GM12872 (cell line): ENCODE results near the gene HSPB1.

ENCODE experiments used
- TF ChIP-seq, protein P1 (sequence below): IDR thresholded peaks from 3 replicates; pipeline ENCODE4 v1.5.1; 2011; ENCODE audit warnings: low read depth, mild to moderate bottlenecking, low read length, moderate library complexity; ENCODE audit not compliant: insufficient read depth

The HSPB1 gene

DNA sequence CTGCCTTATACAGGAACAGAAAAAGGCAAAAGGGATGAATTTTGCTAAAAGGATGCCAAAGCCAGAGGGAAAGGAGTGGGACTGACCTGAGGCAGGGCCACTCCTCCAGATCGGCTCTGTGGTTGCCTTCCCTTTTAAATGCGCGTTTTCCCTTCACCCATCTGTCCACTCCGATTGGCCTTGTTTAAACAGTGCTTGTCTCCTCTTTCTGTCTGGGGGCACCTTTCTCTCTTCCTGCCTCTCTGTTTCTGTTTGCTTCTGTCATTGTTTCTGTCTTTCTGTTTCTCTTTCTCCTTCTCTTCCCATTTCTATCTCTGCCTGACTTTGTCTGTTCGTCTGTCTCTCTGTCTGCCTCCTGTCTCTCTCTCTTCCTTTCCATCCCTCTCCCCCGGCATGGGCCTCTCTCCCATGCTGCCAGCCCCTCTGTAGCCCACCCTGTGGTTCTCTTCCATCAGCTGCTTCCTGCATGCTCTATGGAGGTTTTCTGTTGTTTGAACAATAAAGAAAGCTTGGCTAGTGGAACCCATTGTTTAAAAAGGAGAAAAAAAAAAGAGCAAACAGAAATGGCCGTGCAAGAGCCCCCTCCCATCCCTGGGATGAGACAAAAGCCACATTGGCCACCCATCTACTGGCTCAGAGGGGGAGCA lies 29.5 kb upstream of the HSPB1 start:
- TF ChIP-seq, protein P1, sequence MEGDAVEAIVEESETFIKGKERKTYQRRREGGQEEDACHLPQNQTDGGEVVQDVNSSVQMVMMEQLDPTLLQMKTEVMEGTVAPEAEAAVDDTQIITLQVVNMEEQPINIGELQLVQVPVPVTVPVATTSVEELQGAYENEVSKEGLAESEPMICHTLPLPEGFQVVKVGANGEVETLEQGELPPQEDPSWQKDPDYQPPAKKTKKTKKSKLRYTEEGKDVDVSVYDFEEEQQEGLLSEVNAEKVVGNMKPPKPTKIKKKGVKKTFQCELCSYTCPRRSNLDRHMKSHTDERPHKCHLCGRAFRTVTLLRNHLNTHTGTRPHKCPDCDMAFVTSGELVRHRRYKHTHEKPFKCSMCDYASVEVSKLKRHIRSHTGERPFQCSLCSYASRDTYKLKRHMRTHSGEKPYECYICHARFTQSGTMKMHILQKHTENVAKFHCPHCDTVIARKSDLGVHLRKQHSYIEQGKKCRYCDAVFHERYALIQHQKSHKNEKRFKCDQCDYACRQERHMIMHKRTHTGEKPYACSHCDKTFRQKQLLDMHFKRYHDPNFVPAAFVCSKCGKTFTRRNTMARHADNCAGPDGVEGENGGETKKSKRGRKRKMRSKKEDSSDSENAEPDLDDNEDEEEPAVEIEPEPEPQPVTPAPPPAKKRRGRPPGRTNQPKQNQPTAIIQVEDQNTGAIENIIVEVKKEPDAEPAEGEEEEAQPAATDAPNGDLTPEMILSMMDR, result no peak

- TF ChIP-seq, protein P1, result no peak
Measured at GRCh38 chr7:76273503-76273902, 29.0 kb upstream of the HSPB1 start.

GRCh38 chr7:76278540-76278939 lies 23.9 kb upstream of the HSPB1 start:
- TF ChIP-seq, protein P1, result no peak

- TF ChIP-seq, protein P1, result no peak
Measured at GRCh38 chr7:76280408-76280807, 22.1 kb upstream of the HSPB1 start.

DNA sequence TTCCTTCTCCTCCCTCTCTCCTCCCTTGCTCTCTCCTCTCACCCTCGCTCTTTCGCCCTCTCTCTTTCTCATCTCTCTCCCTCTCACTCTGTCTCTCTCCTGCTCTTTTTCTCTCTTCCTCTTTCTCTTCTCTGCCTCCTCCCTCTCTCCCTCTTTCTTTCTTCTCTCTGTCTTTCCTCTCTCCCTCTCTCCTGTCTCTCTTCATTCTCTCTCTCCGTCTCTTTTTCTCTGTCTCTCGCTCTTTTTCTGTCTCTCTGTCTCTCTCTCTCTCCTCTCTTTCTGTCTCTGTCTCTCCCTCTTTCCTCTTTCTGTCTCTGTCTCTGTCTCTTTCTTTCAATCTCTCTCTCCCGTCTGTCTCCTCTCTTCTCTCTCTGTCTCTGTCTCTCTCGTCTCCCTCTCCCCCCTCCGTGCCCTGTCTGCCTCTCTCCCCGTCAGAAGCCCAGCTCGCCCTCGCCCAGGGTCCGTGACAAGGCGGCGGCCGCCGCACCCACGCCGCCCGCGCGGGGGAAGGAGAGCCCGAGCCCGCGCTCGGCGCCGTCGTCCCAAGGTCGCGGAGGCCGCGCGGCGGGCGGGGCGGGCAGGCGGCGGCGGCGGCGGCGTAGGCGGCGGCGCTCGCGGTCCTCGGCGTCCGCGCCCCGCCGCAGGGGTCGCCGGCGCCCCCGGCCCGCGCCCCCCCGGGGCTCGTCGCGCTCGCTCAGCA lies 21.3 kb upstream of the HSPB1 start:
- TF ChIP-seq, protein P1, result no peak

DNA sequence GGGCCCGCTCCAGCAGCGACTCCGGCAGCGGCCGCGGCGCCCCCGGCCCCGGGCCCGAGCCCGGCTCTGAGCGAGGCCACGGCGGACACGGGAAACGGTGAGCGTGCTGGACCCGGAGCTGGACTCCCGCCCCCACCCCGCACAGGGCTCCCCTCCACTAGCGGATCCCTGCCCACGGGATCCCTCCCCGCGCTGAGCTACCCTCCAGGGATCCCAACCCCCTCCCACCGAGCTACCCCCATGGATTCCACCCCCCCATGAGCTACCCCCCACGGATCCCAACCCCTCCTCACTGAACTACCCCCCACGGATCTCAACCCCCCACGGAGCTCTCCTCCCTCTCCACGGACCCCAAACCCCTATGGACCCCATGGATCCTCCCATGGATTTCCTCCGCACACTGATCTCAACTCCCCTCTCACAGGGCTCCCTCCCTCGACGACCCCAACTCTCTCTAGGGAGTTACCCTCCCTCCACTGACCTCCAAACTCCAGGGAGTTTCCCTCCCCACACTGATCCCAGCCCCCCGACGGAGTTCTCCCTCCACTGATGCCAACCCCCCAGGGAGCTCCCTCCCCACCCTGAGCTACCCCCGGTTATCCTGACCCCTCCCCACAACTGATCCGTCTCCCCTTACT lies 20.6 kb upstream of the HSPB1 start:
- TF ChIP-seq, protein P1, result no peak

DNA sequence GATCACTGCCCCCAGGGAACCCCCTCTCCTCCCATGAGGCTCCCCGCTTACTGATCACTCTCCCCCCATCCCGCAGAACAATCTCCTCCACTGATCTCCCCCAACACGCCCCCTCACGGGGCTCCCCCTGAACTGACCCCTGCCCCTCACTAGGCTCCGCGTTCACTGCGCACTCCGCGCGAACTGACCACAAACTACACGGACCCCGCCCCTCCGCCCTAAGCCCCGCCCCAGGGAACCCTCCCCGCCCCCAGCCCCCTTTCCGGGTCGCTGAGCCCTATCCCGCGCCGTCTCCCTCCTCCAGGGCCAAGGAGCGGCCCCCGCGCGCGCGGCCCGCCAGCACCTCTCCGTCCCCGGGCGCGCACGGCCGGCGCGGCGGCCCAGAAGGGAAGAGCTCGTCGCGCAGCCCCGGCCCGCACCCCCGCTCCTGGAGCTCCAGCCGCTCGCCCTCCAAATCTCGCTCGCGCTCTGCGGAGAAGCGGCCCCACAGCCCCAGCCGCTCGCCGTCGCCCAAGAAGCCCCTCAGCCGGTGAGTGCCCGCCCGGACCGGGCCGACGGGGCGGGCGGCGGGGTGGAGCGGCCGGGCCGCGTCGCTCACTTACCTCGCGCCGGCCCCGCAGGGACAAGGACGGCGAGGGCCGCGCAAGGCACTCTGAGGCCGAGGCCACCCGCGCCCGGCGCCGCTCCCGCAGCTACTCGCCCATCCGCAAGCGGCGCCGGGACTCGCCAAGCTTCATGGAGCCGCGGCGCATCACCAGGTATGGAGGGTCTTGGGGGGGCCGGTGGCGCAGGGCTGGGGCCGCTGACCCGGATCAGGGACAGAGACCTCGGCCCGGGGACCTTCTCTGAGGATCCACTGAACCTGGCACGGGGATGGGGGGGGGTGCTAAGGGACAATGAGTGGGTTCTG lies 19.9 kb upstream of the HSPB1 start:
- TF ChIP-seq, protein P1, result no peak
